AG04449 (cell line): ENCODE results near the gene COG5.
"Not testable (repeated sequence)": the region's sequence is repeated elsewhere in the genome, so short reads cannot be mapped to it uniquely, and the experiment has no call there.

Experiments used
- CTCF ChIA-PET: fragments of 350-600 bp; formaldehyde crosslinking; extraction: SDS; loops from one replicate; lab custom pipeline; 2021; ENCODE audit warnings: antibody characterized with exemption; lab: Yijun Ruan, JAX
- POLR2A ChIA-PET: fragments of 400-600, 350-600 bp; formaldehyde crosslinking; extraction: SDS; loops from one replicate; lab custom pipeline; 2020; ENCODE audit warnings: antibody characterized with exemption, inconsistent platforms; lab: Yijun Ruan, JAX
- DNase-seq: peaks from one replicate; pipeline ENCODE4 v3.0.0-alpha.2; 2010; ENCODE audit warnings: low read depth, low spot score
- H3K4me3 ChIP-seq: 2 replicates; pipeline ENCODE4 v1.5.1; 2011; ENCODE audit warnings: low read depth, mild to moderate bottlenecking, control low read depth, low read length
- CTCF ChIP-seq: IDR thresholded peaks from one replicate; pipeline ENCODE4 v1.5.1; 2011; ENCODE audit warnings: mild to moderate bottlenecking, moderate library complexity, low read length, control low read depth, inconsistent platforms; ENCODE audit not compliant: insufficient read depth; ENCODE audit errors: missing control alignments

Gene COG5

GRCh38 chr7:107230334-107230733 lies 333.4 kb downstream of the COG5 start:
- no peak overlapping the region for H3K4me3 ChIP-seq
- TF ChIP-seq CTCF, result no peak
- DNase-seq, result no peak
- ChIA-PET POLR2A (no interaction called here), CTCF (no interaction called here)

GRCh38 chr7:107228291-107228690 lies 335.4 kb downstream of the COG5 start:
- TF ChIP-seq CTCF, result no peak
- ChIA-PET CTCF (no interaction called here), POLR2A (interaction anchor here (0.6 kb wide), 1 partner anchor 12 kb away, joined by 3 read pairs; no protein-coding TSS in a partner anchor)
- no peak for DNase-seq
- H3K4me3 ChIP-seq, result no peak overlapping the region

GRCh38 chr7:107224374-107225223 lies 339.1 kb downstream of the COG5 start:
- H3K4me3 ChIP-seq, result no peak overlapping the region
- no peak for DNase-seq
- ChIA-PET POLR2A (no interaction called here), CTCF (no interaction called here)
- no peak for TF ChIP-seq CTCF

GRCh38 chr7:107220806-107221205 lies 342.9 kb downstream of the COG5 start:
- DNase-seq, H3K4me3 ChIP-seq, POLR2A ChIA-PET: not testable (repeated sequence)
- CTCF ChIA-PET, result interaction anchor here (1.3 kb wide), 1 partner anchor 28 kb away, joined by 3 read pairs; no protein-coding TSS in a partner anchor

- TF ChIP-seq CTCF, result no peak
- ChIA-PET CTCF (interaction anchor here (1.3 kb wide), 1 partner anchor 27 kb away, joined by 3 read pairs; no protein-coding TSS in a partner anchor), POLR2A (no interaction called here)
- no peak for DNase-seq
- no peak overlapping the region for H3K4me3 ChIP-seq
Observed at GRCh38 chr7:107220356-107220755, 343.4 kb downstream of the COG5 start.

- CTCF ChIA-PET, result interaction anchor here (1.3 kb wide), 1 partner anchor 27 kb away, joined by 3 read pairs; no protein-coding TSS in a partner anchor
- no peak overlapping the region for H3K4me3 ChIP-seq
- POLR2A ChIA-PET, result no interaction called here
- DNase-seq, result no peak
- TF ChIP-seq CTCF, result no peak
Observed at GRCh38 chr7:107219563-107220244, 344.0 kb downstream of the COG5 start.
